Coronary artery (tissue), 2 donors: ENCODE data around the gene KMT2B.

Experiments used
- DNase-seq: peaks from one replicate; pipeline ENCODE4 v3.0.0-alpha.2; 2017; ENCODE audit warnings: low spot score
- H3K27ac ChIP-seq, 2 donors: fragments of 200-600 bp; sonication (generic); one replicate each; pipeline ENCODE4 v1.5.1; 2016 to 2019
- H3K4me3 ChIP-seq: fragments of 200-600 bp; sonication (generic); 2 replicates; pipeline ENCODE4 v1.5.1; 2016; ENCODE audit warnings: mild to moderate bottlenecking, moderate library complexity
- TF ChIP-seq, protein P1 (sequence below): fragments of 200-600 bp; sonication (generic); IDR thresholded peaks from one replicate; pipeline ENCODE4 v1.5.1; 2019; ENCODE audit warnings: antibody characterized with exemption

The KMT2B gene

DNA sequence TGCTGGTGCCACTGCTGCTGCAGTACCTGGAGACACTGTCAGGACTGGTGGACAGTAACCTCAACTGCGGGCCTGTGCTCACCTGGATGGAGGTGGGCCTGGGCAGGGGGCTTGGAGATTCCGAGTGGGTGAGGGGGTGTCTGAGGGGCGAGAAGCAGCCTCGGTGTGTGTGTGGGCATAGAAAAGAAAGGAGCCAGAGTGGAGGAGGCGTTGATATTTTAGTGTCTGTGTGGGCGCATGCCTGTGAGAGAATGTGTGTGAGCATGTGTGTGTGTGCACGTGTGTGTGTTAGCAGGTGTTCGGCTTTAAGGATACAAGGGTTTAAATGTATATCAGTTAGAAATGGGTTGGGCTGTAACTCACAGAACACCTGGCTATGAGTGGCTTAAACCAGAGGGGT is 61.2 kb downstream of the KMT2B start:
- no peak overlapping the region for H3K27ac ChIP-seq
- no peak for DNase-seq
- TF ChIP-seq, protein P1, sequence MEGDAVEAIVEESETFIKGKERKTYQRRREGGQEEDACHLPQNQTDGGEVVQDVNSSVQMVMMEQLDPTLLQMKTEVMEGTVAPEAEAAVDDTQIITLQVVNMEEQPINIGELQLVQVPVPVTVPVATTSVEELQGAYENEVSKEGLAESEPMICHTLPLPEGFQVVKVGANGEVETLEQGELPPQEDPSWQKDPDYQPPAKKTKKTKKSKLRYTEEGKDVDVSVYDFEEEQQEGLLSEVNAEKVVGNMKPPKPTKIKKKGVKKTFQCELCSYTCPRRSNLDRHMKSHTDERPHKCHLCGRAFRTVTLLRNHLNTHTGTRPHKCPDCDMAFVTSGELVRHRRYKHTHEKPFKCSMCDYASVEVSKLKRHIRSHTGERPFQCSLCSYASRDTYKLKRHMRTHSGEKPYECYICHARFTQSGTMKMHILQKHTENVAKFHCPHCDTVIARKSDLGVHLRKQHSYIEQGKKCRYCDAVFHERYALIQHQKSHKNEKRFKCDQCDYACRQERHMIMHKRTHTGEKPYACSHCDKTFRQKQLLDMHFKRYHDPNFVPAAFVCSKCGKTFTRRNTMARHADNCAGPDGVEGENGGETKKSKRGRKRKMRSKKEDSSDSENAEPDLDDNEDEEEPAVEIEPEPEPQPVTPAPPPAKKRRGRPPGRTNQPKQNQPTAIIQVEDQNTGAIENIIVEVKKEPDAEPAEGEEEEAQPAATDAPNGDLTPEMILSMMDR = no peak
- no peak overlapping the region for H3K4me3 ChIP-seq

DNA sequence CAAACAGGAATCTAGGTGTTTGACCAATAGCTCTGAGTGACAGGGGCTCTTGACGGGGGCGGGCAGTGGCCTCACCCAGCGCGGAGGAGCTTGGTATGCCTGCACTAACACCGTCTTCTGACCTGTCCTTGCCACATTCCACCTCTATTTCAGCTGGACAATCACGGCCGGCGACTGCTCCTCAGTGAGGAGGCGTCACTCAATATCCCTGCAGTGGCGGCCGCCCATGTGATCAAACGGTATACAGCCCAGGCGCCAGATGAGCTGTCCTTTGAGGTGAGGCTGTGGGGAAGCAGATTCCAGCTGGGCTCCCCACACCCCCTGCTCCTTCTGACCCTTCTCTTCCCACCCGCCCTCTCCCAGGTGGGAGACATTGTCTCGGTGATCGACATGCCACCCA is 62.3 kb downstream of the KMT2B start:
- Histone ChIP-seq H3K4me3 (no peak overlapping the region), H3K27ac (no peak overlapping the region)
- TF ChIP-seq, protein P1 = no peak
- DNase-seq = no peak

DNA sequence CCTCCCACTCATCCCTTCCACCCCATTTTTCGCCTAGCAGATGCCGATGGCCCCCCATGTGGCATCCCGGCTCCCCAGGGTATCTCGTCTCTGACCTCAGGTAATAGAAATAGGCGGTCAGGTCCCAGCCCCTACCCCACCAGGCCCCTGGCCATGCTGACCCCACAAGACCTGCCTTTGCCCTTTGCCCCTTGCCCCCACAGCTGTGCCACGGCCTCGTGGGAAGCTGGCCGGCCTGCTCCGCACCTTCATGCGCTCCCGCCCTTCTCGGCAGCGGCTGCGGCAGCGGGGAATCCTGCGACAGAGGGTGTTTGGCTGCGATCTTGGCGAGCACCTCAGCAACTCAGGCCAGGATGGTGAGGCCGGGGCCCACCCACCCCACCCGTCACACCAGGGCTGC is 62.9 kb downstream of the KMT2B start:
- no peak overlapping the region for H3K27ac ChIP-seq
- TF ChIP-seq, protein P1 = no peak
- no peak overlapping the region for H3K4me3 ChIP-seq
- no peak for DNase-seq

DNA sequence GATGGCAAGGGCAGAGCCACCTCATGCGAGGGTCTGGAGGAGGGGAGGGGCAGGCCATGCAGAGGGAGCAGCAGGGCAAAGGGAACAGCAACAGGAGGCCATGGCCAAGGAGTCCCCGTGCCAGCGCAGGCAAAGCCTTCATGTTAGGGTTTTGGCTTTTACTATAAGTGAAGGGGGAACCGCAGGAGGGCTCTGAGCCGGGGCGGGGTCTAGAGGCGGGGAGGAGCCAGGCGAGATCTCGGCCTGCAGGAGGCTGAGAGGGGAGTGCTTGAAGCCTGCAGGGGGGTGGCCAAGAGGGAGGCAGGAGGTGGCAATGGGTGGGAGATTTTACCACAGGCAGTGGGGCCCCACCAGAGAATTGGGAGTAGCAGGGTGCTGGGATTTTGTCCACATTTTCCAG is 63.8 kb downstream of the KMT2B start:
- DNase-seq = no peak
- TF ChIP-seq, protein P1 = no peak
- no peak overlapping the region for H3K4me3 ChIP-seq
- H3K27ac ChIP-seq = no peak overlapping the region

DNA sequence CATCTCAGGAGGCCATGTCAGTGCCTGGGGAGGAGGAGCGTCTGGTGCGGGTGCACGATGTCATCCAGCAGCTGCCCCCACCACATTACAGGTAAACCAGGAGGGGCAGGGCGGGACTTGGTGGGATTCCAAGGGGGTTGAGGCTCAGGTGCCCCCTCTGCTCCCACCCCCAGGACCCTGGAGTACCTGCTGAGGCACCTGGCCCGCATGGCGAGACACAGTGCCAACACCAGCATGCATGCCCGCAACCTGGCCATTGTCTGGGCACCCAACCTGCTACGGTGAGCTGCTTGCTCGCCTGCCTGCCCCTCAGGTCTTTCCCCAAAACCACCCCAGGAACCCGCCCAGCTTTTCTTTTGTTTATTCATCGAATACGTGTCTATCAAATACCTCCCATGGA is 64.8 kb downstream of the KMT2B start:
- no peak for DNase-seq
- Histone ChIP-seq H3K27ac (no peak overlapping the region), H3K4me3 (no peak overlapping the region)
- TF ChIP-seq, protein P1 = no peak

DNA sequence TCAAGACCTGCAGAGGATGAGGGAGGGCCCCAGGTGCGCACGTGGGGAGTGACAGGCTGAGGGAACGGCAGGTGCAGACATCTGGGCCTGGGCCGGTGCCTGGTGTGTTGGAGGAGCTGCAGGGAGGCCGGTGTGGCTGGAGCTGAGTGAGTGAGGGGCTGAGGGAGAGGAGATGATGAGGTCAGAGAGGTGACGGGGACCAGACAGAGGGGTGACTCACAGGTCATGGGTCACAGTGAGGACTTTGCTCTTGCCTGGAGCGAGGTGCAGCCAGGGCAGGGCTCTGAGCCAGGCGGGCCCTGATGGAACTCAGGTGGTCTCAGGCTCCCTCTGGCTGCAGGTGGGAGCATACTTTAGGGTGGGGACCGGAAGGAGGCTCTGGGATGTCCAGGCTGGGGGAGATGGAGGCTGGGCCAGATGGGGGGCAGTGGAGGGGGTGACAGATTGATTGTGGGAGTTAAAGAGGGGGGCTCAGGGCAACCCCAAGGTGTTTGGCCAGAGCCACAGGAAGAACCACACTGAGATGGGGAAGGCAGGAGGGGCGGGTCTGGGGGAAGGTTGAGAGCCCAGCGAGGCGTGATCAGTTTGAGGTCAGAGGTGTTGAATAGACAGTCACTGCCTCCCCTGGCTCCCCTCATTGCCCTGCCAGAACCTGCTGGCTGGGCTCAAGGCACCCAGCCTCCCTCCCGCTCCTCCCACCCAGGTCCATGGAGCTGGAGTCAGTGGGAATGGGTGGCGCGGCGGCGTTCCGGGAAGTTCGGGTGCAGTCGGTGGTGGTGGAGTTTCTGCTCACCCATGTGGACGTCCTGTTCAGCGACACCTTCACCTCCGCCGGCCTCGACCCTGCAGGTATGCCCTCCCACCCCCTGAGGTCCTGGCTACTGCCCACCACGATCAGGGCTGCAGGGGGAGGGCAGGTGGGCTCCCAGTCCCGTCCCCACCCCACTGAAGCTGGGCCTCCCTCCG is 65.9 kb downstream of the KMT2B start:
- no peak overlapping the region for H3K4me3 ChIP-seq
- DNase-seq = no peak
- TF ChIP-seq, protein P1 = no peak
- no peak overlapping the region for H3K27ac ChIP-seq
